ENCODE results near the gene FDX2.

FDX2 gene

GRCh38 chr19:10332965-10333757 lies 17.3 kb upstream of the FDX2 start, which contains the start of gene RAVER1:
RAVER1 (minus strand) TSS chr19:10333529; CDS start chr19:10333507, 22 bp downstream.
- DNase-seq, result peak; percentile 97

GRCh38 chr19:10332158-10332964 lies 16.5 kb upstream of the FDX2 start:
- no peak for DNase-seq

DNA sequence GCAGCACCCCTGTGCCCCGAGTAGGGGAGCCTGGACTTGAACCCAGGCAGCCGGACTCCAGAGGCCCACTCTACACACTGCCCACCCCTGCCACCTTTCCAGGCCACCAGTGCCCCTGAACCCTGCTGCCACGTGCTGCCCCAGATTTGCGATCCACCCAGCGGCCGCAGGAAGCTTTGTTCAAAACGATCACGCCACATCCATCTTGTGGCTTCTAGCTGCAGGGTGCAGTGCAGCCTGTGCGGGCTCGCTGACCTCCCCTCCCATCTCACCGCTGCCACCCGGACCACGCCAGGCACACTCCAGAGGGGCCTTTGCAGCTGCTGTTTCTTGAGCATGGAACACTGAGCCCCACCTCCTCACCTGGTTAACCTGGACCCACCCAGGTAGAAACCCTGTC lies 13.7 kb upstream of the FDX2 start:
- DNase-seq, result no peak

DNA sequence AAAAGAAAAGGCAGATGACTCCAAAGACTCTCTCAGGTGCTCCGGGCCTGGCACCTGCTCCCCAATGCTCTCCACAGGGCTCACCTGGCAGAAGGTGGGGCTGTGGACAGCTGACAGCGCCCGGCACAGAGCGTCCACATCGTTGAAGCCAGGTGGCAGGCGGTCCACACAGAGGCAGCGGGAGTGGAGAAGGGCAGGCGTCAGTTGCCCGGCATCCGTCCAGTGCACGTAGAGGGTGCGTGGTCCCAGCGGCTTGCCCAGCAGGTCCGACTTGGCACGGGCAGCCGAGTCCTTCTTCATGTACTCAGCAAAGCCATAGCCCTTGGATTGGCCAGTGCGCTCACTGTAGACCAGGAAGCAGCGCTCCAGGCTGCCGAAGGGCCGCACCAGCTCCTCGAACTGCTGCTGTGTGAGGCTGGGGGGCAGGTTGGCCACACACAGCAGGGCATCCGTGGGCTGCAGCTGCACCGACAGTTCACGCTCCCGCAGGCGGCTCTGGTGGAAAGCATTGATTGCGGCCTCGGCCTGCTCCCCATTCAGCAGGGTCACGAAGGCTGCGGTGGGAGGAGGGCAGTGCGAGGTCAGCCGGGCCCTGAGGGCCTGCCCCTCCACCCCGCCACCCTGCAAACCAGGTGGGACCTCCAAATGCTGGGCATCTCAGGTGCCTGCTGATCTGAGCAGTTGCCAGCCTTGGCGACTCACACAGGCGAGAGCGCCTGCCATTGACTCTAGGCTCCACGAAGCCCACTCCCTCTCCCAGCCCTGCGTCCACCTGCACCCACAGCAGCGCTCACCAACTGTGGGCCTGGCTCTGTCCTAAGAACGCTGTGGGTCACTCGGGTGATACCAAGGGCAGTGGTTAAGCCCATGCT lies 13.0 kb upstream of the FDX2 start:
- no peak for DNase-seq

GRCh38 chr19:10327793-10328192 lies 12.0 kb upstream of the FDX2 start:
- no peak for DNase-seq

DNA sequence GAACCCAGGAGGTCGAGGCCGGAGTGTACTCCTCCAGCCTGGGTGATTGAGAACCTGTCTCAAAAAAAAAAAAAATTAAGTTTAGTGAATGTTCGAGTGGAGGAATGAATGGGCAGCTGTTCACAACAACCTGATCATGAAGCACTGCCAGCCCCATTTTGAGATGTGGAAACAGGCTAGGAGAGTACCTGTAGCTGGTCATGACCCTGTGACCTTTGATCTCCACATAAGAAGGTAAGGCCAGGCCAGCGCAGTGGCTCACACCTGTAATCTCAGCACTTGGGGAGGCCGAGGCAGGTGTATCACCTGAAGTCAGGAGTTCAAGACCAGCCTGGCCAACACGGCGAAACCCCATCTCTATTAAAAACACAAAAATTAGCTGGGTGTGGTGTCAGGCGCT lies 9.9 kb upstream of the FDX2 start:
- DNase-seq, result no peak

- no peak for DNase-seq
These were observed 6.3 kb upstream of the FDX2 start for GRCh38 chr19:10321874-10322835.

DNA sequence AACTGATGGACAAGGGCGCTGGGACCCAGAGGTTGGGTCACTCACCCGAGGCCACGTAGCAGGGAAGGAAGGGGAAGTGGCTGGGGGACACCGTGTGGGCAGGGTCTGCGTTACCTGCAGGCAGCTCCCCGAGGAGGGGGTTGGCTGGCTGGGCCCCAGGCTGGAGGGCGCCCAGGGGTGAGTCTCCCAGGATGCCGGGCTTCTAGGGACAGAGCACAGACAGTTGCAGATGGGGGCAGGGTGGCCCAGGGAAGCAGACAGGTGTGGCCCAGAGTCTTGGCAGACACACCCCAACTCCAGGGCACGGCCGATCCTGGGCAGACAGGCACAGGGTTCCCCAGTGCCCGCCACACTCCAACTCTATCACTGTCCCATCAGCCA lies 5.6 kb upstream of the FDX2 start:
- DNase-seq, result no peak

- no peak for DNase-seq
These were observed 5.0 kb upstream of the FDX2 start for GRCh38 chr19:10320602-10321416.

- DNase-seq, result no peak
These were observed 3.2 kb upstream of the FDX2 start for GRCh38 chr19:10318807-10319682.

- no peak for DNase-seq
These were observed 2.1 kb upstream of the FDX2 start for GRCh38 chr19:10317857-10318462.

DNA sequence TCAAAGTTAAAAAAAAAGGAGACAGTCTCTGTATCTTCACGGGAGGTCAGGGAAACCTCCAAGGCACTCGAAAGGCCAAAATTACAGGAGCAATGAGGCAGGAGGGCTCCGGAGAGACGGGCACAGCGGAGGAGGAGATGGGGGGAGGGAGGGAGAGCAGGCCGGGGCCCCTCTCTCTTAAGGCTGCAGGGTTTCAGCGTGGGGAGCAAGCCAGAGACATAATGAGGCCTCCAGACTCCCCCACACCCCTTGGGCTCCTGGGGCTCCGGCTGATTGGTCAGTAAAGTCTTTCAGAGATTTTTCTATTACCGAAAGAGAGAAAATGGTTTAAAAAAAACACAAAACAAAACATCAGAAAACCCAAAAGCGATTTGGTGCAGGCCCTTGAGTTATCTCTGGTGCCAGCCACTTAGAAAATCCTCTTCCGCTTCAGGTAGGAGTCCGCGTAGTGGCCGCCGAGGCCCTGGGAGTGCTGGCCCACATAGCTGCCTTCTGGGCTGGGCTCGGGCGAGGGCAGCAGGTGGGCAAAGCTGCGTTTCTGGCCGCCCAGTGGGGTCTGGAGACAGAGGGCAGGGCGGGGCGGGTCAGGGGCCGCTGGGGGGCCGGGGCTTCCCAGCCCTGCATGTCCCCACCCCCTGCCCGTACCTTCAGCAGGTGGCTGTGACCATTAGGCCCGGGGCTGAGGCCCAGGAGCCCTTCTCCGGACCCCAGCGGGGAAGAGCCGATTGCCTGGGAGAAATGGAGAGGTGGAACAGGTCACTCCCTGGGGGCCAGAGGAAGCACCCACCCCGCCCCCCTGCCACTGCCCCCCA lies 1.4 kb upstream of the FDX2 start:
- no peak for DNase-seq

DNA sequence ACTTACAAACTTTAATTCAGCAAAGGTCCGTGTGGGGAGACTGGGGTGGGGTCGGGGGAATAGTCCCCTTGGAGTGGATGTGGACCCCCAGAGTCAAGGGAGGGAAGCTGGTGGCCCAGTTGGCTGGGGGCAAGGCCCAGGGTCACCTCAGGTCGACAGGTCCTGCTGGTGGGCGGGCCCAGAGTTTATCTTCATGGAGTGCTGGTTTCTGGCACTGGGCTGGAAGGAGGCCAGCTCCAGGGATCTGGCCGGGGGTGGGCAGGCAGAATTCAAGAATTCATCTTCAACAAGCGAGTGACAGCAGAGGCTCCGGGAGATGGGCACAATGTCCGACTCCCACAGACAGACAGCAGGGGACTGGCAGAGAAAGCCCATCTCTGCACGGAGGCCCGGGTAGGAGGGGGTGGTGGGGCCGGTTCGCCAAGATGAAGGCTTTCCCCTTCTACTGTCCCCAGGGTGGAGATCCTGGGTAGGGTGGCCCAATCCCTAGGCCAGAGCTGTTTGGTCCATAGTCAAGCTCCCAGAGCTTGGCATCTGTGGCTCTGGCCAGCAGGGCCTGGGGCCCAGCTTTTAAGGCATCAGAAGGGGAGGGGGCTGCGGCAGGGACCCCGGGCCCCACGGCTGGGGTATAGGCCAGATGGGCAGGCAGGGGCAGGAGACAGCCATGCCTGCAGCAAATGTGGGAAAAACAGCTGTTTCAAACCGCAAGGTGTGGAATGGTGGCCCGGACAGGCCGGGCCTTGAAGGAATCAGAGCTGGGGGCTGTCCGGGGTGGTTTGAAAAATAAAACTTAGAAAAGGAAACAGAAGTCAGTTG lies 622 bp upstream of the FDX2 start:
- DNase-seq, result no peak

- no peak for DNase-seq
These were observed 6.4 kb downstream of the FDX2 start, which contains the start of gene ZGLP1 for GRCh38 chr19:10309423-10309822. ZGLP1 (minus strand) TSS chr19:10309815.

DNA sequence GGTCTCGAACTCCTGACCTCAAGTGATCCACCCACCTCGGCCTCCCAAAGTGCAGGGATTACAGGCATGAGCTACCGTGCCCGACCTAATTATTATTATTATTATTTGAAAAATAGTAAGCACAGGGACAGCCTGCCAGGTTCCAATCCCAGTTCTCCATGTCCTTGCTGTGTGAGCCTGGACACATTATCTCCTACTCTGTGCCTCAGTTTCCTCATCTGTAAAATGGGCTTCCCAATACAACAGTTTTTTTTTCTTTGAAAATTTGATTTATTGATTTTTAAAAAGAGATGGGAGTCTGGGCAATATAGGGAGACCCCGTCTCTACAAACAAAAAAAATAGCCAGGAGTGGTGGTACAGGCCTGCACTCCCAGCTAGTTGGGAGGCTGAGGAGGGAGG lies 9.5 kb downstream of the FDX2 start:
- no peak for DNase-seq

DNA sequence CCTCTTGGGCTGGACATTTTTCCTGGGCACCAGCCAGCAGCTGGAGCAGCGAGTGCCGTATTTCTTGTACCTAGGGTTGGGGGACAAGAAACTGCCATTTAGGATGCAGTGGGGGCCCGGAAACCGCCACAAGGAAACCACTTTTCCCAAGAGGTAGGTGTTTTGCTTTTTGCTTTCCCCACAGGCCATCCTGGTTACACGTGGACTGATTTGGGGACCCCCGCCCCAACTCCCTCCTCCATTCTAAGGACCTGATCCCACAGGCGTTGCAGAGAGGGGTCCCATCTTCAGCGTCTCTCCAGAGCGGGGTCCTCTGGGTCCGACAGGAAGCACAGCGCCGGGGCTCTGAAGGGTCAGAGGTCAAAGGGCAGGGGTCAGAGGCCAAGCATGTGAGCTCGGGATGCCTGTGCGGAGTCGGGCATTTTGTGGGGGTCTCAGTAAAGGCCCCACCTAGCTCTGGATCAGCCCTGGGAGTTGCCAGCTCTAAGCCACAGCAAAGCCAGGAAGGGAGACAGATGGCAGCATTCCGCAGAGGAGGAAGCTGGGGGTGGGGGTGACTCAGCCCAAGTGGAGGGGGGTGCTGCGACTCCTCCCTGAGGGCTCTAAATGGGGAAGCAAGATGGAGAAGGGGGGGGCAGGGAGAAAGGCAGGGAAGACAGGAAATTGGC lies 10.5 kb downstream of the FDX2 start:
- no peak for DNase-seq

Measured in activated effector memory CD4-positive, alpha-beta T cell treated with Interleukin-2 at 50 U/mL for 16 hours (primary cell).